ENCODE data around the gene PKIB. TPM values are rescaled to one million over a fixed set of nuclear protein-coding genes. Genes with fewer than 3 reads are reported as not detected.
"Not testable (repeated sequence)": the region's sequence is repeated elsewhere in the genome, so short reads cannot be mapped to it uniquely, and the experiment has no call there.

Gene PKIB
- polyA plus RNA-seq, 5 donors: 1.7 to 2.7 (median 2.0) TPM

DNA sequence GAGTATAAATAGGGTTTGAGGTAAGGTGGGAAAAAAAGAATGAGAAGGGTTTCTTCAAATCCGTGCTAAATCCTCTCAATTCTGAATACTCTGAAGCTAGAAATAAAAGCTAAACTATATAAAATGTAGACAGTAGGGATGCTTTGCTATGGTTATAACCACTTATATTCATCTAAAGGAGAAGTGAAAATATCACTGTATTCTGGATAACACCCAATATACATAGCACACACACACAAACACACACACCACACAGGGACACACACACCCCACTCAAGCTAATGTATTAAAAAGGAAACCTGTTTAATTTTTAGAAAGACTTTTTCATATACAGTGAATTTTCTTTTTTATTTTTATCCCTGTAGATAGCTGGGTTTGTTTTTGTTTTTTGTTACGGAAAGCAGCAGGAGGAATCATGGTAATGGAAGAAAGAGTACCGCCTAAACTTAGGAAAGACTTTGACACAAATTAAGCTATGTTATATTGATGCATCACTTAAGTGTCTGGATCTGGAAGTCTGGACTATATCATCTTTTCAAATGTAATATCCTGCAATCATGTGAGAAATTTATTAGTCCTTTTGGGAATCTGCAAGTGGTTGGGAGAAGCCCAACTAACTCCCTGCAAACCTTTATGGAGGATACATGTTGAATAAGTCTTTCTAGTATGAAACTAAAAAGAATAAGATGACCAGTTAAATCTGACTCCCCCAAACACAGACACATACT lies 100.9 kb downstream of the PKIB start:
- no peak for DNase-seq

DNA sequence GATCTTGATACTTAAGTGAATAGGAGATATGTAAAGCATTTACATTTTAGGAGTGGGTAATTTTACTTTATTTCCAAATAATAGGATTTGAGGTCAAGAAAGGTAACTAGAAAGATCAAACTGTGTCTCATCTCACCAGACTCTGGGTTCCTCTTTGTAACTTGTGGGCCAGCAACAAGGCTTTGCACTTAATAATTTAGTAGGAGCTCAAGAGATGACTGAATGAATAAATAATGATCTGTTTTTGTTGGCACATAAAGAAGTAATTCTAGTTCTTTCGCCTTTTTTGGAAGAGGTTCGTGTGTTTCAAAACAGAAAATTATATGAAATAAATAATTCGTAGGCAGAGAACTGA lies 101.9 kb downstream of the PKIB start:
- DNase-seq: no peak

- DNase-seq: no peak
Observed at GRCh38 chr6:122712448-122713137, 102.4 kb downstream of the PKIB start.

DNA sequence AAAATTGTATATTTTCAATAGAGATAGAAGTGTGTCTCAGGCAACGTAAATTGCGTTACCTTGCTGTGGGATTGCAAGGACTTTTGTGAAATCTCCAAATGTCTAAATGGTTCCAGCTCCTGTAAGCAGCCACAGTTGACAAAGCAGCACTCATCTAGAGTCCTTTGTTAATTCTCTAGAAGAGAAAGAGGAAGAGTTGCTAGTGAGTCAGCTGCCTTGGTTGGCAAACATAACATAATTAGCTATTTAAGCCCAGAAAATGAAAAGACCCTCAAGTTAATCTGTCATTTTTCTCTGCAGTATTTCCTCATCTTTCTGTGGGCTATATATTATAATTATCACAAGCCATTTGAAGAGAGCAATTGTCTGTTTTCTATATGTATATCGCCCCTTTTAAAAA lies 102.9 kb downstream of the PKIB start:
- DNase-seq: no peak

DNA sequence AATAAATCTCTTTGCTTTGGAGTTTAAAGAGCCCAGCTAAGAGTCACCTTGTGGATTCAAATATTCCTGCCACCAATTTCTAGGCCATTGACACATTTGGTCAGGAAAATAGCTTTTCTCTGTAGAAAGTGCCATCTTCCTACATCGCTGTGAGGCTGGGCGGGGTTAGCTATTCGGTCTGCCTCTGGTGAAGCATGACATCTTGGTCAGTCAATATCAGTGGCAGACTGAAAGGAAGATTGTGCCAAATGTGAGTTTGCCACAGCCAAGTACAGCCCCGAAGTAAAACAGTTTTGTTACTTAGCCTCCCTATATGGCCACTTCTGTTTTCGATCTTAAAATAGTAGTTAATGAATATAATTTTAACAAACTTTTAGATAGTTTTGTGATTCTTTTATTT lies 103.9 kb downstream of the PKIB start:
- DNase-seq: no peak

GRCh38 chr6:122715725-122716124 lies 105.5 kb downstream of the PKIB start:
- DNase-seq: no peak

DNA sequence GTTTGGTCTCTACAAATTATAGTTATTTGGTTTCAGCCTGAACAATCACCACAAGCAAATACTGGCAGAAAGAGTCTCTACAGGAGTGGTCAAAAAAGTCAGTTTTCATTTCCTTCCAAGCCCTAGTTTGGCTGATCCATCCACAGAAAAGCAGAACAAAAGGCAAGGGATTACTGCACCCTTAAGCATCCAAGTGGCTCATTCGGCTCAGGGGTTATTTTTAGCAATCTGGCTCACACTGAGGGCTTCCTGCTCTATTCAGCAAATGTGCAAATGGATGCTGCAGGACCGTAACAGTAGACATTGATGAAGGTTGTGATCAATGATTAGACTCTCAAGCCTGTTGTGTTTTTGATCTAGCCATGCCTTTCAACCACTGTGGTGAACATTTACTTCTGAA lies 107.1 kb downstream of the PKIB start:
- DNase-seq: no peak

- no peak for DNase-seq
Observed at GRCh38 chr6:122718616-122719015, 108.4 kb downstream of the PKIB start.

DNA sequence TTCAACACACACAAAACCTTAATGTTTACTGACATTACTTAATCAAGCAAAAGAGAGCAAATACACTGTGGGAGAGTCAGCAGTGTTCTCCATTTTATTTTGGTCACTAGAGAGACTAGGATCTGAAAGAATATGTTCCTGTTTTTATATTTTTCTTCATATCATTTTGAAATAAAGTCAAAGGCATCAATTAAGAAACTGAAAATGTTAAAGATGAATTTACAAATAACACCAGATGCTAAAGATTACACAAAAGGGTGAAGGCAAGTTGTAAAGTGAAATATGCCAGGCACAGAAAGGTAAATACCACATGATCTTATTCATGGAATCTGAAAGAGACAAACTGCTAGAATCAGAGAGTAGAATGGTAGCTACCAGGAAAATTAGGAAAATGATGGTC lies 109.0 kb downstream of the PKIB start:
- no peak for DNase-seq

GRCh38 chr6:122722746-122723145 lies 112.5 kb downstream of the PKIB start:
- DNase-seq: no peak

GRCh38 chr6:122726649-122727048 lies 116.4 kb downstream of the PKIB start:
- no peak for DNase-seq

- no peak for DNase-seq
Observed at GRCh38 chr6:122727244-122727643, 117.0 kb downstream of the PKIB start.

DNA sequence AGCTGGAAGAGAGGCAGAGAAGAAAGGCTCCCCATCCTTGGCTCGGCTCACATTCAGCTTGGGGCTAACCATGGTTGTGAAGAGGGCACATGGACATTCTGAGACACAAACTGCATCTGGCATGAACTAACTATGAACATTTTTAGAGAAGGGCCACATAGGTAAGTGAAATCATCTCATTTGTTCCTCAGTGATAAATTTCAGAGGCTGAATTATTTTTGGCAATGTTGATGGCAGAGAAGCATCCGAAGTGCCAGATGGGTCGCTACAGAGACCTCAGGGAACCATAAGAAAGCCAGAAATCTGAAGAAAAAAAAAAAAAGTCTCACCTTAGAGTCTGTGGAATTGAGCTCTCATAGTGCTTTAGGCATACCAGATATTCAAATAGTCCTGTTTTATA lies 120.1 kb downstream of the PKIB start:
- no peak for DNase-seq

- DNase-seq: peak; percentile 28 to 34
Observed at GRCh38 chr6:122730775-122731386, 120.7 kb downstream of the PKIB start.

GRCh38 chr6:122733259-122733658 lies 123.1 kb downstream of the PKIB start:
- no peak for DNase-seq

DNA sequence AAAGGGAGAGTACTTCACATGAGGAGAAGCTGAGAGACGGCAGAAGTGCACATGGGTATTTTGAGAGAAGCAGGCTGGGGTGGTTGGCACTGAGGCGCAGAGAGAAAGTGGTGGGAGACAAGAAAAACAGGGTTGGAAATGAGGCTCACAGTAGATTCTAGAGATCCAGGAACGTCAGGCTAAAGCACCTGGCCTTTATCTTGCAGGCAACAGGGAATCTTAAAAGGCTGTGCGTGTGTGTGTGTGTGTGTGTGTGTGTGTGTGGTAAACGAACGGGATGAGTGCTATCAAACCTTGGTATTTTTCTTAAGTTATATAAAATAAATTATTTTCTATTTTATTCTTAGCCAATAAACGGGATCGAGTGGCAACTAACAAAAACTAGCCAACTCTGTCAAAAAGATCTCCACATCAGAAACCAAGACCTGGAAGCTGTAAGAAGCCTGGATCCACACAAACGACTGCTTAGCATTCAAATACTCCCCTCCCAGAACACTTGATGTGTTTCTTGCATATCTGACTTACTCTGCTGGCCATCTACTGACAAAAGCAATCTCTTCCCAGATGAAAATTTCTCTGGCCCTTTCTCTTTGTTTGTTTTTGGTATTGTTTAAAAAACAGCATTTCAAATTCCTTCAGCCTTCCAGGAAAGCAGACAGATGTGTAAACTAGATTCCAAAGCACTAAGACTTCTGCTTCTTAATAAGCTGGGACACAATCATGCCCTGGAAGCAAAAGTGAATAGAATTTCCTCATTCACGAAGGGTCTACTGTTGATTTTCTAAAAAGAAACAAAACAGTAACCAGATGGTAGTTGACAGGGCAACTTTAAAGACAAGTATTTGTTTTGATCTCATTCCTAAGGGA lies 124.6 kb downstream of the PKIB start:
- no peak for DNase-seq

DNA sequence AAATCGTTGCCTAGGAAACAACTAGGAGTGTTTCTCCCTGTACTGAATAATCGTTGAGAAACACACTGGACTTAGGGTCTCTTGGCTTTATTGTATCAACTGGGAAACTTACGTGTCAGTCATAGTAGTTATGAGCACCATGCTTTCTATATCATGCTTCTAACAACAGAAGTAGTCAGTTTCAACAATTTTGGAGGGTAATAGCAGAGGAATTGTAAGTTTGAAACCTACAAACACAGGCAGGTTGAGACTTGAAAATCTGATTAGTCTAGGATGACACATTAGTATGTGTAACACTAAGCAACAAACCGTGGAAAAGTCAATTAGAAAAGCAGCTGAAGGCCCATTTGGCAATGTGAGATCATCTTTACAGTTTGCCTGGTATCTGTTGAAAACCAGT lies 125.4 kb downstream of the PKIB start:
- DNase-seq: no peak

GRCh38 chr6:122736163-122736562 lies 126.0 kb downstream of the PKIB start:
- no peak for DNase-seq

- DNase-seq: no peak
Observed at GRCh38 chr6:122736616-122737015, 126.4 kb downstream of the PKIB start.

DNA sequence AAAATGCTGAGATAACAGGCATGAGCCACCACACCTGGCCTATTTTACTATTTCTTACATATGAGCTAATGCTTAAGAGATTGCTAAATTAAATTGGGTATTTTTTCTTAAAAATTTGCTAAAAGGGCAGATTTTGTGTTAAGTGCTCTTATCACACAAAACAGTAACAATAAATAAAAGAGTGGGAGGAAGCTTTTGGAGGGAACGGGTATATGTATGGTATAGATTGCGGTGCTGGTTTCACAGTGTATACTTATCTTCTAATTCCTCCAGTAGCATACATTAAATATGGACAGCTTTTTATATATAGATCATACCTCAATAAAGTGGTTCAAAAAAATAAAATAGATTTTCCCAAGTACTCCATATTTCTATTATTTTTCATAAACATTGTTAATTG lies 129.9 kb downstream of the PKIB start:
- no peak for DNase-seq

GRCh38 chr6:122740936-122741335 lies 130.7 kb downstream of the PKIB start:
- DNase-seq: no peak

GRCh38 chr6:122744247-122744646 lies 134.0 kb downstream of the PKIB start:
- not testable (repeated sequence) for DNase-seq

Data from right lung (tissue), 5 donors.